T follicular helper cell (primary cell): ENCODE results near the gene APBA1.
"Not testable (repeated sequence)": the region's sequence is repeated elsewhere in the genome, so short reads cannot be mapped to it uniquely, and the experiment has no call there.

Experiments used
- DNase-seq: peaks from one replicate; pipeline ENCODE4 v3.0.0-alpha.2; 2020; ENCODE audit warnings: low read depth

The APBA1 gene

DNA sequence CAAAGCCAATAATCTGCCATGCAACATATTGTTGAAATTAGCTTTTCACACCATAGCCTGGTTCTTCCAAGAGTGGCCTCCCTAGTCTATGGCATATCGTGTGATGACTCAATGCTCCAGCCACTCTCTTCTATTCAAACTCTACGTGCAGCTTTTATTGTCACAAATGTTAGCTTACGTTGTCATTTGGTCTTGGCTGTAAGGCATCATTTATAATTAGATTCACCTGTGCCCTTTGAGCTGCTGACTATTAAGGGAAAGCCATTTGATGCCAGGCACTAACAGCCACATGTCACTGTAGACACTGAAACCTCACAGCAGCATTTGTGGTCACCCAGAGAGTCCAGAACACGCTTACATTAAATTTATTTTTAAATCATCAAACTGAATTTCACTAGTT lies 66.8 kb downstream of the APBA1 start:
- no peak for DNase-seq

DNA sequence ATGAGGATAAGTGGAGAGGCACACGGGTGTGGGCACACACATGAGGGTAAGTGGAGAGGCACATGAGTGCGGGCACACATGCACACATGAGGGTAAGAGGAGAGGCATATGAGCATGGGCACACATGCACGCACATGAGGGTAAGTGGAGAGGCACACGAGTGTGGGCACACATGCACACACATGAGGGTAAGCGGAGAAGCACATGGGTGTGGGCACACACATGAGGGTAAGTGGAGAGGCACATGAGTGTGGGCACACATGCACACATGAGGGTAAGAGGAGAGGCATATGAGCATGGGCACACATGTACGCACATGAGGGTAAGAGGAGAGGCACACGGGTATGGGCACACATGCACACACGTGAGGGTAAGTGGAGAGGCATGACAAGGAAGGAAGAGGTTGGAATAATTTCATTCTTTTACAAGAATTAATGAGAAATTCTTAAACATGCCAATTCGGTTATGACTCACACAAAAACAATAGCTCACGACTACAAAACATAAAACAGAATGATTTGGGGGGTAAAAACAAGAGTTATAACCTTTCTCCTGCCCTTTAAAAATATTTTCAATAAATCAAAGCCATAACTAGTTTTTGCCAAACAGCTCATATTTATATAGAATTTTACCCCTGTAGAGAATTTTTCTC lies 67.5 kb downstream of the APBA1 start:
- no peak for DNase-seq

DNA sequence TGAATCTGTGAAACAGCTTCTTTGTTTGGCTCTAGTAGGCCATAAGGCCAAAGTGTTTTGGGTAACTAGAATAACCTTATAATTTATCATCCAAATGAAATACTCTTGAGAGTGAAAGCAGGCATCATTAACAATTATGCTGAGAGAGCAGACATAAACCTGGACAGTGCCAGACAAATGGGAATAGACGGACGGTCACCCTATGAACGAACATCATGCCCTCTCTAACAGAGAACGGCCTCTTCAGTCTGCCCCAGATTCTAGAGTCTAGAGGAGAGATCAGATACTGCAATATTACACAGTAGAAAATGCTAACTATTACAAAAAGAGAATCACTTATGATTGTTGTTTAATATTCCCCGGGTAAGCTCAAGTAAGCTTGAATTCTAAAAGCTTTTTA lies 68.5 kb downstream of the APBA1 start:
- no peak for DNase-seq

- no peak for DNase-seq
These were observed 69.4 kb downstream of the APBA1 start for GRCh38 chr9:69602773-69603172.

DNA sequence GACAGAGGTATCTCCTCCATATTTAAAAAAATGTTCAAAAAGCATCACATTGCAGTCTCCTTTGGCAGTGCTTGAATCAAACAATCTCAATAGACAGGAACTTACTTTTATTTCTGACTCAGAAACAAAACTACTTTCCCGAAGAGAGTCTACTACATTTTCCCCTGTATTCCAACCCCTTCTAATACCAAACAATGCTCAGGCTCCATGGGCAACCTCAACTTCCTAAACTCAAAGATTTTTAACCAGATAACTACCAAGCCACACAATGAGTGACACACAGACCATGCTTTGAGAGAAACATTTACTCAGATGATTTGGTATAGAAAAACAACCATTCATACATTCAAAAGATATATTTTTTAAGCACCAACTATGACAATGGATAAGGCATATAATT lies 70.5 kb downstream of the APBA1 start:
- DNase-seq, result no peak

DNA sequence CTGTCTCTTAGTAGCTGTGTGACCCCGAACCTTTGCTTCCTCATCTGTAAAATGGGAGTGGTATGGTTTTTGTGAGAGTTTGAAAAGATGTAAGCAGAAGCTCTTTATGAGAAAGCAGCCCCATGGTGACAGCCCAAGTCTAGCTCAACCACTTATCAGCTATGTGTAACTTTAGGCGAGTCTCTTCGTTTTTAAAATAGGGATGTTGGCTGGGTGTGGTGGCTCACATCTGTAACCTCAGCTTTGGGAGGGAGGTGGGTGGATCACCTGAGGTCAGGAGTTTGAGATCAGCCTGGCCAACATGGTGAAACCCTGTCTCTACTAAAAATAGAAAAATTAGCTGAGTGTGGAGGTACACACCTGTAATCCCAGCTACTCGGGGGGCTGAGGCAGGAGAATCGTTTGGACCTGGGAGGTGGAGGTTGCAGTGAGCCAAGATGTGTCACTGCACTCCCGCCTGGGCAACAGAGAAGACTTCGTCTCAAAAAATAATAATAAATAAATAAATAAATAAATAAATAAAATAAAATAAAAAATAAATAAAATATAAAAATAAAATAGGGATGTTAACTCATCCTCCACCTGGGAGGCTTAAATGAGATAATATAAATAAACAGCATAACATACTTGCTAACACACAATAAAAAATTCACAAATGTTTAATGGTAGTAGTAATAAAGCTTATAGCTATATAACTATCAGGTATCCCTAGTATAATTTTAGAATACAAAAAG lies 71.7 kb downstream of the APBA1 start:
- no peak for DNase-seq

- no peak for DNase-seq
These were observed 72.8 kb downstream of the APBA1 start for GRCh38 chr9:69599232-69599971.

- not testable (repeated sequence) for DNase-seq
These were observed 75.3 kb downstream of the APBA1 start for GRCh38 chr9:69596906-69597305.

- no peak for DNase-seq
These were observed 78.0 kb downstream of the APBA1 start for GRCh38 chr9:69594180-69594579.

DNA sequence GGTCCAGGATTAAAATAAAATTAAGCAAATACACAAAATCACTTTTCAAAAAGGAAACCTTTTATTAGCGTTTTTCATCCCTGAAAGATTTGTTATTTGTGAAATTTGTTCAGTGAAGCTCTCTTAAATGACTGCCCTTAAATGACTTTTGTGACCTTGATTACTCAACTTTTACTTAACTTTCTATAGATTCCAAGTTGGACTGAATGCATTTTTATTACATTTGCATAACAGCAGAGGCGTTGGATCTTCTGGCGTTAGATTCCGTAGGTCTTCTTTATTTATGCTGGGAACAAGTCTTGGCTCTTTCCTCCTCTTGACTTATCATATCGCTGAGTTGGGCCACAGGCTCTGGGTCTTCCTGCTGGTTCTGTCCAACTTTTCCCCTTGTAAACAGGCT lies 78.4 kb downstream of the APBA1 start:
- DNase-seq, result no peak

DNA sequence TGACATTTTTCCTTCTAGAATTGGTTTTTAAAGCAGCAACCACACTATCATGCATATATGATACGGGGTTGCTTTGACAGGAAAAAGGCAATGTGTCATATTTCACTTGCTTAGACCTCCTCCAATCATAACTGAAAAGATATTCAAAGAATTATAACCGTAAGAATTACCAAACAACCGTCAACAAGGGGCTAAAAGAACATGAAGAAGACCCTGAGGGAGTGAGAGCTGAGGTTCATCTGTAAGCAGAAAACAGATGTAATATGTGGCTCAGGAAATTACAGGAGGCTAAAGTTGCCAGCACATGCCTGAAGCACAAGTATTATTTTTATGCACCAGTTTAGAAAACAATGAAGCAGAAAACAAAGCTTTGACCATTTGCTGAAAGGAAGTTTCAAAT lies 78.9 kb downstream of the APBA1 start:
- no peak for DNase-seq

- DNase-seq, result no peak
These were observed 81.9 kb downstream of the APBA1 start for GRCh38 chr9:69590266-69590665.

DNA sequence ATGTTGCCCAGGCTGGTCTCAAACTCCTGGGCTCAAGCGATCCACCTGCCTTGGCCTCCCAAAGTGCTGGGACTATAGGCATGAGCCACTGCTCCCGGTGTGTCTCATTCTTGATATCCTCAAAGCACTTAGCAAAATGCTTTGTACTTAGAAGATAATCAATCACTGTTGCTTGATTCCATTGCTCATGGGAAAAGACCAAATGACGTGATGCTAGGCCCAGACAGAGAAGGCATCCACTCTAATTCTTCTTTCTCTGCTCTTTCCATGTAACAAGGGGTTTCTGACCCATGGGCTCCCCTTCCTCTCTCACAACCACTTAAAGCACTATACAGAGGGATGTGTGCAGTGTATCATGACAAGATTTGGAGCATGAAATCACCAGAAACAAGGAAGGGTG lies 83.0 kb downstream of the APBA1 start:
- no peak for DNase-seq

DNA sequence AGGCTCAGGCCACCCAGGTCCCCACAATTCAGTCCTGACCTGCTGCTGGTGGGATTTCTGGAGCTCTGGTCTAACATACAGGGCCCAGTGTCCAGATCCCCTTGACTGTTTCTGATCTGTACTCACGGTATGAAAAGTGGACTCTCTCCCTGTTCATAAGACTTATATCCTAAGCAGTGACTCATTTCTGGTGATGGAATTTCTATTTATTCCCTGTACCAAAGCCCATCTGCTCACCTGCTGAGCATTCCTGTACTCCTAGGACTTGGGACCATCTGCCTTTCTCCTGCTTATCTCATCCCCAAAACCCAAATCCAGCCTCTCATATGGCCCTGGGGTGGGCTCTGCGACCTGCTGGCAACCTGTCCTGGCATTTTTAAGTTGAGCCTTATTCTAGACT lies 86.6 kb downstream of the APBA1 start:
- no peak for DNase-seq

- no peak for DNase-seq
These were observed 87.4 kb downstream of the APBA1 start for GRCh38 chr9:69584759-69585158.

- DNase-seq, result no peak
These were observed 88.4 kb downstream of the APBA1 start for GRCh38 chr9:69583645-69584234.

DNA sequence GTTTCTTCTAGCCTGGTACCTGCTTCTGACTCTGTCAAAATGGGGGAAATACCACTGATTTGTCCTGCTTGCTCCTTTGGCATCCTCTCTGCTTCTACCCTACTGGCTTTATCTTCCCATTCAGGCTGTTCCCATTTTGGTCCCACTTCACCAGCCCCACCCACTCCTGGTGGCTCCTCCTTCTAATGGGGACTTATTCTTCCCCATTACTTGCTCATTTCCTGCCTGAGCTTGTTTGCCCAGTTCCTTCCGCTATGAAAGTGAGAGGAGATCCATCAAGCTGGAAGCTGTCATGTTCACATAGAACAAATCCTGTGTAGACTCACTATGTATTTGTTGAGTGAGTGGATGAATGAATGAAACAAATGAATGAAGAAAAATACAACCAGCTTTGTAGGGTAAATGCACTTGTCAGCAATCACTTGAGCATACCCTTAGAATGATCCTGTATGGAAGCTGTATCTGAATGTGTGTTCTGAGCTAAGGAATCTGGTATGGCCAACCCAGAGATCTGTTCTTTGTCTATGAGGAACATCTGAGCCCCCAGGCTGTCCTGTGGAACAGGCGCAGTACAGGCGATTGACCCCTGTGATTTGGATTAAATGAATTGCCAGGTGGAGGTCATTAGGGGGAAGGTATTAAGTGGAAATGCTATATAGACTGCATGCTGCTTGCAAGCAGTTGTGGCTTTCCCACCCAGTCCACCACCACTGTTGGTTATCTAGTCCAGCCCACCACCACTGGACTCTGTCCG lies 89.5 kb downstream of the APBA1 start:
- no peak for DNase-seq

DNA sequence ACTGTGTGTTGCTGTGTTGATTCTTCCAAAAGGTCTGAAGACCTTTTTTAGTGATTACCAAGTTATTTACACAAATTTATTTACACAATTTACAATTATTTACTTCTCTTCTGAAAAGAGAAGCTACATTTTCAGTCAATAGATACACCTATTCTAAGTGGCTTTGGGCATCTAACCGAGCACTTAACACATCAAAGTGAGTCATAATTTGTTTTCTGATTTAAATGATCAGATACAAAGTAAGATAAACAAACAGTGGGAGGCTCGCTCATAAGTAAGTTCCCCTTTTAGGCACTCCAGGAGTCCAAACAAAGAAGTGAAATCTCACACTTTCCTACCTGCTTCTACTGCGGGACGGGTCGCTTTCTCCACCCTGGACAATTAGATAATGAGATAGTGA lies 90.2 kb downstream of the APBA1 start:
- no peak for DNase-seq

- no peak for DNase-seq
These were observed 91.5 kb downstream of the APBA1 start for GRCh38 chr9:69580582-69581214.

GRCh38 chr9:69579760-69580581 lies 92.2 kb downstream of the APBA1 start:
- DNase-seq, result no peak
